Ishikawa (cell line): ENCODE data around the gene KIF9.

Experiments
- CEBPB ChIP-seq: IDR thresholded peaks from 2 replicates; pipeline ENCODE4 v1.6.1; 2012
- CREB1 ChIP-seq: IDR thresholded peaks from 2 replicates; pipeline ENCODE4 v1.6.1; 2012; ENCODE audit warnings: low read depth
- EP300 ChIP-seq: IDR thresholded peaks from 2 replicates; pipeline ENCODE4 v1.6.1; 2012; ENCODE audit warnings: borderline replicate concordance
- FOXM1 ChIP-seq: IDR thresholded peaks from 2 replicates; pipeline ENCODE4 v1.6.1; 2012; ENCODE audit warnings: low read depth, borderline replicate concordance
- NFIC ChIP-seq: IDR thresholded peaks from 2 replicates; pipeline ENCODE4 v1.6.1; 2012
- RAD21 ChIP-seq: IDR thresholded peaks from 2 replicates; pipeline ENCODE4 v1.6.1; 2012; ENCODE audit warnings: low read depth
- TAF1 ChIP-seq: IDR thresholded peaks from 2 replicates; pipeline ENCODE4 v1.6.1; 2012; ENCODE audit warnings: low read depth, mild to moderate bottlenecking
- TCF12 ChIP-seq: IDR thresholded peaks from 2 replicates; pipeline ENCODE4 v1.6.1; 2012; ENCODE audit warnings: low read depth
- TEAD4 ChIP-seq: IDR thresholded peaks from 2 replicates; pipeline ENCODE4 v1.6.1; 2012
- ZBTB7A ChIP-seq: IDR thresholded peaks from 2 replicates; pipeline ENCODE4 v1.6.1; 2012; ENCODE audit warnings: low read depth
- TF ChIP-seq, protein P1 (sequence below): IDR thresholded peaks from 2 replicates; pipeline ENCODE4 v1.6.1; 2012
- TF ChIP-seq, protein P2 (sequence below): IDR thresholded peaks from 2 replicates; pipeline ENCODE4 v1.6.1; 2012

DNA sequence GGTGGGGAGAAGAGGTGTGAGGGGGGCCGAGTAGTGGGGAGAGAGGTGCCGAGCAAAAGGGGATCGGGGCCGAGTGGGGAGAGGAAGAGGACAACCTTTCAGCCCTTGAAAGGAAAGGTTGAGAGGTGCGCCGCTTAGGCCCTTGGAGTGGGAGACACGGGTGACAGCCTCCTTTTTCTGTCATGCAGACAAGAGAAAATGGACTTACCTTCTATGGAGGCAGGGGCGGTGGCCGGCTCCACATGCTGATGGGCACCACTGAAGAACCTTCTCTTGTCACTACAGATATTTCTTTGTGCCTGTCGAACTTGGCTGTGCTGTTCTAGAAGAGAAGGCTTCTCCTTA, 566 bp upstream of the KIF9 start:
- TF ChIP-seq, protein P1, sequence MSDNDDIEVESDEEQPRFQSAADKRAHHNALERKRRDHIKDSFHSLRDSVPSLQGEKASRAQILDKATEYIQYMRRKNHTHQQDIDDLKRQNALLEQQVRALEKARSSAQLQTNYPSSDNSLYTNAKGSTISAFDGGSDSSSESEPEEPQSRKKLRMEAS: no peak
- no peak for TF ChIP-seq EP300
- no peak for TF ChIP-seq CREB1
- TF ChIP-seq CEBPB: no peak
- no peak for TF ChIP-seq TCF12
- no peak for TF ChIP-seq TEAD4
- no peak for TF ChIP-seq RAD21
- no peak for TF ChIP-seq TAF1
- no peak for TF ChIP-seq FOXM1
- TF ChIP-seq NFIC: no peak
- TF ChIP-seq ZBTB7A: no peak
- TF ChIP-seq, protein P2, sequence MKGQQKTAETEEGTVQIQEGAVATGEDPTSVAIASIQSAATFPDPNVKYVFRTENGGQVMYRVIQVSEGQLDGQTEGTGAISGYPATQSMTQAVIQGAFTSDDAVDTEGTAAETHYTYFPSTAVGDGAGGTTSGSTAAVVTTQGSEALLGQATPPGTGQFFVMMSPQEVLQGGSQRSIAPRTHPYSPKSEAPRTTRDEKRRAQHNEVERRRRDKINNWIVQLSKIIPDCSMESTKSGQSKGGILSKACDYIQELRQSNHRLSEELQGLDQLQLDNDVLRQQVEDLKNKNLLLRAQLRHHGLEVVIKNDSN: no peak
